ENCODE data around the gene KREMEN1.
"Not testable (repeated sequence)": the region's sequence is repeated elsewhere in the genome, so short reads cannot be mapped to it uniquely, and the experiment has no call there.

KREMEN1 gene

GRCh38 chr22:29117799-29118477 lies 45.1 kb downstream of the KREMEN1 start:
- CTCF ChIA-PET = no interaction called here
- H3K27ac ChIP-seq = no peak overlapping the region
- no peak for DNase-seq (ENCODE audit: low spot score)
- TF ChIP-seq, protein P1, sequence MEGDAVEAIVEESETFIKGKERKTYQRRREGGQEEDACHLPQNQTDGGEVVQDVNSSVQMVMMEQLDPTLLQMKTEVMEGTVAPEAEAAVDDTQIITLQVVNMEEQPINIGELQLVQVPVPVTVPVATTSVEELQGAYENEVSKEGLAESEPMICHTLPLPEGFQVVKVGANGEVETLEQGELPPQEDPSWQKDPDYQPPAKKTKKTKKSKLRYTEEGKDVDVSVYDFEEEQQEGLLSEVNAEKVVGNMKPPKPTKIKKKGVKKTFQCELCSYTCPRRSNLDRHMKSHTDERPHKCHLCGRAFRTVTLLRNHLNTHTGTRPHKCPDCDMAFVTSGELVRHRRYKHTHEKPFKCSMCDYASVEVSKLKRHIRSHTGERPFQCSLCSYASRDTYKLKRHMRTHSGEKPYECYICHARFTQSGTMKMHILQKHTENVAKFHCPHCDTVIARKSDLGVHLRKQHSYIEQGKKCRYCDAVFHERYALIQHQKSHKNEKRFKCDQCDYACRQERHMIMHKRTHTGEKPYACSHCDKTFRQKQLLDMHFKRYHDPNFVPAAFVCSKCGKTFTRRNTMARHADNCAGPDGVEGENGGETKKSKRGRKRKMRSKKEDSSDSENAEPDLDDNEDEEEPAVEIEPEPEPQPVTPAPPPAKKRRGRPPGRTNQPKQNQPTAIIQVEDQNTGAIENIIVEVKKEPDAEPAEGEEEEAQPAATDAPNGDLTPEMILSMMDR (conservative IDR thresholded peaks at IDR 0.05; ENCODE audit: low read depth) = no peak
- POLR2A ChIA-PET (ENCODE audit: low non-redundant PET) = no interaction called here

- DNase-seq (ENCODE audit: low spot score); POLR2A ChIA-PET (ENCODE audit: low non-redundant PET); H3K27ac ChIP-seq; CTCF ChIA-PET: not testable (repeated sequence)
Observed at GRCh38 chr22:29120098-29120912, 47.5 kb downstream of the KREMEN1 start.

GRCh38 chr22:29121124-29121523 lies 48.3 kb downstream of the KREMEN1 start:
- H3K27ac ChIP-seq = no peak overlapping the region
- POLR2A ChIA-PET (ENCODE audit: low non-redundant PET) = no interaction called here
- DNase-seq (ENCODE audit: low spot score) = no peak
- CTCF ChIA-PET = no interaction called here
- TF ChIP-seq, protein P1 (conservative IDR thresholded peaks at IDR 0.05; ENCODE audit: low read depth) = no peak

DNA sequence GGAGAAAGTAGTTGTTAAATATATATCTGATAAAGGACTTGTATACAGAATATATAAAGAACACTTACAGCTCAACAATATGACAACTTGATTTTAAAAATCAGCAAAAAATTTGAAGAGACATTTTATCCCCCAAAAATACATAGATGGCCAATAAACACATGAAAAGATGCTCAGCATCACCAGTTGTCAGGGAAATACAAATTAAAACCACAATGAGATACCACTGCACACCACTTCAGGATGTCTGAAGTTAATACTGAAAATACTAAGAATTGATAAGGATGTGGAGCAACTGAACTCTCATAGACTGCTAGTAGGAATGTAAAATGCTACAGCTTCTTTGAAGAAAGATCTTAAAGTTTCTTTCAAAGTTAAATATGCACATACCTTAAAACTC lies 49.2 kb downstream of the KREMEN1 start:
- no peak overlapping the region for H3K27ac ChIP-seq
- ChIA-PET CTCF (no interaction called here), POLR2A (ENCODE audit: low non-redundant PET) (no interaction called here)
- TF ChIP-seq, protein P1 (conservative IDR thresholded peaks at IDR 0.05; ENCODE audit: low read depth) = no peak
- DNase-seq (ENCODE audit: low spot score) = no peak

DNA sequence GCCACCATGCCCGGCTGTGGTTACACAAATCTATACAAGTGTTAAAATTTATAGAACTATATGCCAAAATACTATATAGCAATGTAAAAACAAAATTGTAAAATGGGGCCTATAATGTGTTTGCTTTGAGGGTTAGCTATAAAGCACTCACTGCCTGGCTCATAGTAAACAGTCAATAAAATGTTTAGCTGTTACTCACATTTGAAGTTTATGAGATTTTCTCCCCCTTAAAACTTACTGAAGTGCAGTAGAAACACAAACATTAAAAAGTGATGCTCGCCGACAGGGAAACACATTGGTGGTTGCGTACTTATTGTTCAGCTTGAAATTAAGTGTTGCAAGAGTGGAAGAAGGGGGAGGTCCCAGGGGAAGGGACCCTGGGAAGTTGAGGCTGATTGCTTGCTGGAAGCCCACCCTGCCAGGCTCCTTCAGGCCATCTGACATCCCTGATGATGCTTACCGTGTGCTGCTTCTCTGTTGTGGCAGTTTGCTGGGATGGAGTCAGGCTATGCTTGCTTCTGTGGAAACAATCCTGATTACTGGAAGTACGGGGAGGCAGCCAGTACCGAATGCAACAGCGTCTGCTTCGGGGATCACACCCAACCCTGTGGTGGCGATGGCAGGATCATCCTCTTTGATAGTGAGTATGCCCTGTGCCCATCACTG lies 52.1 kb downstream of the KREMEN1 start:
- no peak for DNase-seq (ENCODE audit: low spot score)
- POLR2A ChIA-PET (ENCODE audit: low non-redundant PET) = interaction anchor here (0.5 kb wide), 1 partner anchor 379 kb away, joined by 3 read pairs; no protein-coding TSS in a partner anchor

DNA sequence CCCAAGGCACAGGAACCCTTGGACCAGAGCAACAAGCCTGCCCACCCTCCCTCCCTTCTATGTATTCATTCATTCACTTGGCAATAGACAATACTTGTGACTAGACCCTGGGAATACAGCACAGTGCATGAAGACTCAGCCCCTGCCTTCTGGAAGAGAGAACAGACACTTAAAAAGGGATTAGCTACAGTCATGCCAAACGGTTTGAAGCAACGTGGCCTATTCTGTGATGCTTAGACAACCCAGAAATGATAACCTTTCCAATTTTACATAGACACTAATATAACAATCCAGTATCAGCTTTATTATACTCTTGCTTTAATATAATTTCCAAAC lies 52.6 kb downstream of the KREMEN1 start:
- TF ChIP-seq, protein P1 (conservative IDR thresholded peaks at IDR 0.05; ENCODE audit: low read depth) = no peak
- CTCF ChIA-PET = no interaction called here
- H3K27ac ChIP-seq = no peak overlapping the region
- POLR2A ChIA-PET (ENCODE audit: low non-redundant PET) = interaction anchor here (0.5 kb wide), 1 partner anchor 380 kb away, joined by 3 read pairs; no protein-coding TSS in a partner anchor
- no peak for DNase-seq (ENCODE audit: low spot score)

More for the DNA sequence above, 52.1 kb downstream of the KREMEN1 start:
- no peak overlapping the region for H3K27ac ChIP-seq
- TF ChIP-seq, protein P1 (conservative IDR thresholded peaks at IDR 0.05; ENCODE audit: low read depth) = no peak
- CTCF ChIA-PET = no interaction called here

All from RWPE1 (cell line).